Measurements from ENCODE around the gene NLK.

The NLK gene

GRCh38 chr17:28221751-28222414, 179.4 kb downstream of the NLK start:
- no peak for DNase-seq (ENCODE audit: low read depth)
- TF ChIP-seq CTCF (IDR thresholded peaks at IDR 0.05; ENCODE audit: control insufficient read depth, extremely low read depth, insufficient read depth), result no peak
- H3K4me3 ChIP-seq (ENCODE audit: low read depth, low read length), result no peak overlapping the region

GRCh38 chr17:28225271-28225670, 182.8 kb downstream of the NLK start:
- H3K4me3 ChIP-seq (ENCODE audit: low read depth, low read length), result no peak overlapping the region
- no peak for TF ChIP-seq CTCF (IDR thresholded peaks at IDR 0.05; ENCODE audit: control insufficient read depth, extremely low read depth, insufficient read depth)
- no peak for DNase-seq (ENCODE audit: low read depth)

- TF ChIP-seq CTCF (IDR thresholded peaks at IDR 0.05; ENCODE audit: control insufficient read depth, extremely low read depth, insufficient read depth), result no peak
- H3K4me3 ChIP-seq (ENCODE audit: low read depth, low read length), result no peak overlapping the region
- DNase-seq (ENCODE audit: low read depth), result no peak
These were observed 183.4 kb downstream of the NLK start for GRCh38 chr17:28225867-28226266.

GRCh38 chr17:28226563-28227315, 184.3 kb downstream of the NLK start:
- DNase-seq (ENCODE audit: low read depth), result no peak
- TF ChIP-seq CTCF (IDR thresholded peaks at IDR 0.05; ENCODE audit: control insufficient read depth, extremely low read depth, insufficient read depth), result no peak
- no peak overlapping the region for H3K4me3 ChIP-seq (ENCODE audit: low read depth, low read length)

GRCh38 chr17:28227316-28228108, 185.0 kb downstream of the NLK start:
- no peak for DNase-seq (ENCODE audit: low read depth)
- H3K4me3 ChIP-seq (ENCODE audit: low read depth, low read length), result no peak overlapping the region
- no peak for TF ChIP-seq CTCF (IDR thresholded peaks at IDR 0.05; ENCODE audit: control insufficient read depth, extremely low read depth, insufficient read depth)

GRCh38 chr17:28228109-28228840, 185.8 kb downstream of the NLK start:
- DNase-seq (ENCODE audit: low read depth), result no peak
- no peak overlapping the region for H3K4me3 ChIP-seq (ENCODE audit: low read depth, low read length)
- no peak for TF ChIP-seq CTCF (IDR thresholded peaks at IDR 0.05; ENCODE audit: control insufficient read depth, extremely low read depth, insufficient read depth)

All from LNCaP clone FGC (cell line).